H9 (cell line): Measurements from ENCODE around the gene TFAP2E. TPM values are rescaled to one million over a fixed set of nuclear protein-coding genes. Genes with fewer than 3 reads are reported as not detected.
A peak's percentile ranks its signal among the peaks of the same experiment; 100 is the strongest.

Experiments used
- DNase-seq: peaks from one replicate; pipeline ENCODE4 v3.0.0-alpha.2; 2017
- H2AFZ ChIP-seq: one replicate; pipeline ENCODE4 v1.6.1; 2013; ENCODE audit warnings: mild to moderate bottlenecking, low read length, control low read depth, moderate library complexity
- H2AK5ac ChIP-seq: 2 replicates; pipeline ENCODE4 v1.6.1; 2013; ENCODE audit warnings: low read length, control low read depth, mixed read lengths; ENCODE audit not compliant: insufficient read length
- H2BK120ac ChIP-seq: one replicate; pipeline ENCODE4 v1.6.1; 2013; ENCODE audit warnings: low read depth, mild to moderate bottlenecking, low read length, control low read depth, inconsistent platforms; ENCODE audit not compliant: poor library complexity, severe bottlenecking
- H2BK12ac ChIP-seq: 2 replicates; pipeline ENCODE4 v1.6.1; 2013; ENCODE audit warnings: low read length, control low read depth, mixed read lengths, low read depth; ENCODE audit not compliant: insufficient read length
- H2BK15ac ChIP-seq: 2 replicates; pipeline ENCODE4 v1.6.1; 2013; ENCODE audit warnings: low read depth, low read length, control low read depth
- H2BK20ac ChIP-seq: one replicate; pipeline ENCODE4 v1.6.1; 2013; ENCODE audit warnings: low read depth, mild to moderate bottlenecking, low read length, control low read depth, inconsistent platforms; ENCODE audit not compliant: poor library complexity, severe bottlenecking
- H2BK5ac ChIP-seq: 2 replicates; pipeline ENCODE4 v1.6.1; 2013; ENCODE audit warnings: low read length, control low read depth, mixed read lengths; ENCODE audit not compliant: insufficient read length
- H3K14ac ChIP-seq: 2 replicates; pipeline ENCODE4 v1.6.1; 2013; ENCODE audit warnings: low read length, control low read depth; ENCODE audit not compliant: insufficient read depth
- H3K18ac ChIP-seq: 2 replicates; pipeline ENCODE4 v1.6.1; 2013; ENCODE audit warnings: low read depth, mild to moderate bottlenecking, mixed read lengths, low read length, control low read depth; ENCODE audit not compliant: insufficient read length
- H3K23ac ChIP-seq: 2 replicates; pipeline ENCODE4 v1.6.1; 2013; ENCODE audit warnings: low read length, control low read depth, mixed read lengths, low read depth; ENCODE audit not compliant: insufficient read length
- H3K23me2 ChIP-seq: 2 replicates; pipeline ENCODE4 v1.6.1; 2013; ENCODE audit warnings: low read depth, mild to moderate bottlenecking, mixed read lengths, low read length, control low read depth; ENCODE audit not compliant: insufficient read length, poor library complexity, severe bottlenecking
- H3K27ac ChIP-seq: 2 replicates; pipeline ENCODE4 v1.5.1; 2013; ENCODE audit warnings: low read length, control low read depth, mixed read lengths, low read depth; ENCODE audit not compliant: insufficient read length
- H3K27me3 ChIP-seq: 2 replicates; pipeline ENCODE4 v1.6.1; 2013; ENCODE audit warnings: low read length, control low read depth, inconsistent platforms; ENCODE audit not compliant: insufficient read depth
- H3K4ac ChIP-seq: 2 replicates; pipeline ENCODE4 v1.6.1; 2013; ENCODE audit warnings: low read depth, mild to moderate bottlenecking, control low read depth, inconsistent platforms, low read length, moderate library complexity
- H3K4me1 ChIP-seq: 2 replicates; pipeline ENCODE4 v1.6.1; 2013; ENCODE audit warnings: low read length, control low read depth, inconsistent platforms; ENCODE audit not compliant: insufficient read depth
- H3K4me2 ChIP-seq: 2 replicates; pipeline ENCODE4 v1.6.1; 2013; ENCODE audit warnings: low read length, control low read depth, mixed read lengths; ENCODE audit not compliant: insufficient read length, insufficient read depth
- H3K56ac ChIP-seq: 2 replicates; pipeline ENCODE4 v1.6.1; 2013; ENCODE audit warnings: low read depth, mild to moderate bottlenecking, mixed read lengths, low read length, control low read depth; ENCODE audit not compliant: insufficient read length
- H3K79me1 ChIP-seq: 2 replicates; pipeline ENCODE4 v1.6.1; 2013; ENCODE audit warnings: low read depth, mild to moderate bottlenecking, moderate library complexity, low read length, control low read depth, inconsistent platforms; ENCODE audit not compliant: insufficient read depth, poor library complexity, severe bottlenecking
- H3K79me2 ChIP-seq: 2 replicates; pipeline ENCODE4 v1.6.1; 2013; ENCODE audit warnings: low read length, control low read depth, inconsistent platforms; ENCODE audit not compliant: insufficient read depth
- H3K9ac ChIP-seq: 2 replicates; pipeline ENCODE4 v1.6.1; 2013; ENCODE audit warnings: low read length, control low read depth, mixed read lengths; ENCODE audit not compliant: insufficient read length; ENCODE audit errors: extremely low read depth
- H3K9me3 ChIP-seq: one replicate; pipeline ENCODE4 v1.6.1; 2013; ENCODE audit warnings: low read depth, low read length, inconsistent platforms; ENCODE audit not compliant: control insufficient read depth
- H3T11ph ChIP-seq: one replicate; pipeline ENCODE4 v1.6.1; 2013; ENCODE audit warnings: mild to moderate bottlenecking, low read length, control low read depth, inconsistent platforms
- H4K20me1 ChIP-seq: one replicate; pipeline ENCODE4 v1.6.1; 2013; ENCODE audit not compliant: control insufficient read depth, insufficient read length, insufficient read depth
- H4K5ac ChIP-seq: 2 replicates; pipeline ENCODE4 v1.6.1; 2013; ENCODE audit warnings: low read depth, mild to moderate bottlenecking, mixed read lengths, low read length, control low read depth; ENCODE audit not compliant: insufficient read length
- H4K8ac ChIP-seq: replicated peaks from 2 replicates; pipeline ENCODE4 v1.6.1; 2013; ENCODE audit warnings: low read length, control low read depth, mixed read lengths, low read depth; ENCODE audit not compliant: insufficient read length
- H4K91ac ChIP-seq: 2 replicates; pipeline ENCODE4 v1.6.1; 2013; ENCODE audit warnings: low read depth, mild to moderate bottlenecking, moderate library complexity, mixed read lengths, low read length, control low read depth; ENCODE audit not compliant: insufficient read length
- H3K27ac Mint-ChIP-seq, 3 experiments: 2 replicates in 2 of 3; 3 replicates in 1 of 3; pipeline ENCODE4 v1.8.0; 2020 to 2021; ENCODE audit warnings: mixed read lengths in 3 of 3, mild to moderate bottlenecking in 1 of 3, moderate library complexity in 1 of 3
- H3K27me3 Mint-ChIP-seq: 2 replicates; pipeline ENCODE4 v1.8.0; 2021; ENCODE audit warnings: low read depth, mild to moderate bottlenecking, moderate library complexity, mixed read lengths
- H3K36me3 Mint-ChIP-seq, 3 experiments: 2 replicates in 2 of 3; 3 replicates in 1 of 3; pipeline ENCODE4 v1.8.0; 2020 to 2021; ENCODE audit warnings: low read depth in 3 of 3, mixed read lengths in 3 of 3; ENCODE audit not compliant: insufficient read depth in 1 of 3
- H3K4me1 Mint-ChIP-seq, 2 experiments: 2 replicates each; pipeline ENCODE4 v1.8.0; 2020; ENCODE audit warnings: mixed read lengths in 2 of 2
- H3K4me3 Mint-ChIP-seq, 2 experiments: 2 replicates in 1 of 2; 3 replicates in 1 of 2; pipeline ENCODE4 v1.8.0; 2020 to 2021; ENCODE audit warnings: mild to moderate bottlenecking in 2 of 2, mixed read lengths in 2 of 2, moderate library complexity in 1 of 2
- H3K9me3 Mint-ChIP-seq, 2 experiments: 2 replicates in 1 of 2; 3 replicates in 1 of 2; pipeline ENCODE4 v1.8.0; 2020; ENCODE audit warnings: mild to moderate bottlenecking in 2 of 2, mixed read lengths in 2 of 2, moderate library complexity in 1 of 2
- CTCF ChIP-seq: fragments of 200-600 bp; sonication (generic); conservative IDR thresholded peaks from 3 replicates; pipeline ENCODE4 v1.8.0; 2021; ENCODE audit warnings: antibody characterized with exemption, mild to moderate bottlenecking
- WGBS: extraction: QIAGEN DNeasy Blood & Tissue Kit; methylation state at CpG from one replicate; pipeline ENCODE4 v1.1.7; 2013; ENCODE audit warnings: missing lambda C conversion rate, low lambda C conversion rate, mixed read lengths; ENCODE audit not compliant: insufficient read length; ENCODE audit errors: extremely low coverage; 5-methylcytosine and 5-hydroxymethylcytosine counted together
- total RNA-seq: library from RNA; stranded (reverse); gene quantifications from 2 replicates; pipeline ENCODE4 v1.2.1, GENCODE V29; 2021

The TFAP2E gene
- total RNA-seq, 1 experiment from 2014 or later: 0.70 TPM

- H3K27ac Mint-ChIP-seq: peak overlapping the region; percentile 19 to 100 (median 98)
- no peak overlapping the region for H4K5ac ChIP-seq
- H3T11ph ChIP-seq: no peak overlapping the region
- no peak overlapping the region for H3K4ac ChIP-seq
- no peaks in the 10 kb centered on the region for H3K9me3 ChIP-seq
- H3K4me3 Mint-ChIP-seq: peak overlapping the region; percentile 91 to 98
- H3K79me1 ChIP-seq: no peaks in the 10 kb centered on the region
- peak overlapping the region; percentile 82 for H2BK12ac ChIP-seq
- peaks cover 8% of the 10 kb centered on the region; the same call in 1 of the 2 replicates for H3K79me2 ChIP-seq
- peak overlapping the region; percentile 1 for H2BK5ac ChIP-seq
- peaks cover 21 to 32% (median 27%) of the 10 kb centered on the region in 3 experiments; a peak in 6 of 7 replicates for H3K36me3 Mint-ChIP-seq
- no peak overlapping the region for H2BK15ac ChIP-seq
- whole genome bisulfite sequencing: no CpG with 5 or more reads among the region's 4 CpGs
- no peak overlapping the region for H2AFZ ChIP-seq
- DNase-seq: no peak
- H3K27me3 ChIP-seq: no peaks in the 10 kb centered on the region
- peak overlapping the region; percentile 53; the same call in 1 of the 2 replicates for H3K14ac ChIP-seq
- TF ChIP-seq CTCF: no peak
- peak overlapping the region; percentile 13 for H3K9ac ChIP-seq
- H3K4me2 ChIP-seq: peak overlapping the region; percentile 98
- H3K56ac ChIP-seq: no peak overlapping the region
- no peak overlapping the region for H4K8ac ChIP-seq
- peaks cover 45 to 55% of the 10 kb centered on the region in 2 experiments for H3K4me1 Mint-ChIP-seq
- no peaks in the 10 kb centered on the region for H3K27me3 Mint-ChIP-seq
- no peak overlapping the region for H2BK120ac ChIP-seq
- peak overlapping the region; percentile 67 for H3K18ac ChIP-seq
- H3K23ac ChIP-seq: no peak overlapping the region
- peaks cover 0 to 4% of the 10 kb centered on the region in 2 experiments; a peak in 2 of 5 replicates for H3K9me3 Mint-ChIP-seq
- no peak overlapping the region for H2BK20ac ChIP-seq
- peak overlapping the region; percentile 76 for H2AK5ac ChIP-seq
- peaks cover 6% of the 10 kb centered on the region; the same call in 1 of the 2 replicates for H3K4me1 ChIP-seq
- H4K91ac ChIP-seq: no peak overlapping the region
- H3K23me2 ChIP-seq: peaks cover 21% of the 10 kb centered on the region
- H3K27ac ChIP-seq: peak overlapping the region; percentile 96
- H4K20me1 ChIP-seq: no peaks in the 10 kb centered on the region
Observed at GRCh38 chr1:35555212-35555584, 17.9 kb upstream of the TFAP2E start.
